ENCODE data around the gene SARDH. TPM values are rescaled to one million over a fixed set of nuclear protein-coding genes. Genes with fewer than 3 reads are reported as not detected.

The SARDH gene
- total and polyA plus RNA-seq, 12 donors, result 0.81 to 9.6 (median 3.0) TPM

GRCh38 chr9:133708246-133709014, 29.7 kb downstream of the SARDH start:
- Histone ChIP-seq H3K9me3 (replicated peaks in 1 of 3) (no peaks in the 10 kb centered on the region), H3K27me3 (no peaks in the 10 kb centered on the region), H3K4me1 (replicated peaks in 1 of 2) (no peaks in the 10 kb centered on the region), H3K4me3 (no peak overlapping the region), H3K36me3 (replicated peaks in 1 of 2) (no peaks in the 10 kb centered on the region), H3K27ac (peak overlapping the region in 1 of 5 donors; percentile 85)
- no peak for TF ChIP-seq POLR2A (IDR thresholded peaks at IDR 0.05)
- no peak for TF ChIP-seq CTCF (IDR thresholded peaks at IDR 0.05)
- WGBS, 4 donors, result 87 to 92% (median 90%) methylated on average over 16 to 30 of the region's 30 CpGs
- intact Hi-C loops (cut with DNase I), result no loop called here
- DNase-seq, result peak in 1 of 7 donors; percentile 6

GRCh38 chr9:133707763-133708245, 30.3 kb downstream of the SARDH start:
- TF ChIP-seq CTCF (IDR thresholded peaks at IDR 0.05) (no peak), POLR2A (IDR thresholded peaks at IDR 0.05) (no peak)
- H3K4me1 ChIP-seq (replicated peaks in 1 of 2), result no peaks in the 10 kb centered on the region
- DNase-seq, result peak in 1 of 7 donors; percentile 3
- intact Hi-C loops (cut with DNase I), result no loop called here
- H3K4me3 ChIP-seq, result no peak overlapping the region
- no peaks in the 10 kb centered on the region for H3K36me3 ChIP-seq (replicated peaks in 1 of 2)
- peak overlapping the region in 3 of 5 donors; percentile 38 to 85 (median 58) for H3K27ac ChIP-seq
- WGBS, 4 donors, result 78 to 88% (median 82%) methylated on average over 7 to 15 of the region's 15 CpGs
- H3K9me3 ChIP-seq (replicated peaks in 1 of 3), result no peaks in the 10 kb centered on the region
- peaks cover 4% of the 10 kb centered on the region for H3K27me3 ChIP-seq

GRCh38 chr9:133707065-133707762, 30.9 kb downstream of the SARDH start:
- H3K4me1 ChIP-seq (replicated peaks in 1 of 2), result no peaks in the 10 kb centered on the region
- TF ChIP-seq POLR2A (IDR thresholded peaks at IDR 0.05) (no peak), CTCF (IDR thresholded peaks at IDR 0.05) (no peak)
- peak in 6 of 7 donors; percentile 25 to 72 (median 46) for DNase-seq
- H3K27me3 ChIP-seq, result peaks cover 6% of the 10 kb centered on the region
- no peak overlapping the region for H3K4me3 ChIP-seq
- intact Hi-C loops (cut with DNase I), result no loop called here
- H3K9me3 ChIP-seq (replicated peaks in 1 of 3), result no peaks in the 10 kb centered on the region
- H3K36me3 ChIP-seq (replicated peaks in 1 of 2), result no peaks in the 10 kb centered on the region
- WGBS, 4 donors, result 68 to 78% (median 71%) methylated on average over 15 to 17 of the region's 17 CpGs
- H3K27ac ChIP-seq, result peak overlapping the region in 4 of 5 donors; percentile 38 to 85 (median 52)

DNA sequence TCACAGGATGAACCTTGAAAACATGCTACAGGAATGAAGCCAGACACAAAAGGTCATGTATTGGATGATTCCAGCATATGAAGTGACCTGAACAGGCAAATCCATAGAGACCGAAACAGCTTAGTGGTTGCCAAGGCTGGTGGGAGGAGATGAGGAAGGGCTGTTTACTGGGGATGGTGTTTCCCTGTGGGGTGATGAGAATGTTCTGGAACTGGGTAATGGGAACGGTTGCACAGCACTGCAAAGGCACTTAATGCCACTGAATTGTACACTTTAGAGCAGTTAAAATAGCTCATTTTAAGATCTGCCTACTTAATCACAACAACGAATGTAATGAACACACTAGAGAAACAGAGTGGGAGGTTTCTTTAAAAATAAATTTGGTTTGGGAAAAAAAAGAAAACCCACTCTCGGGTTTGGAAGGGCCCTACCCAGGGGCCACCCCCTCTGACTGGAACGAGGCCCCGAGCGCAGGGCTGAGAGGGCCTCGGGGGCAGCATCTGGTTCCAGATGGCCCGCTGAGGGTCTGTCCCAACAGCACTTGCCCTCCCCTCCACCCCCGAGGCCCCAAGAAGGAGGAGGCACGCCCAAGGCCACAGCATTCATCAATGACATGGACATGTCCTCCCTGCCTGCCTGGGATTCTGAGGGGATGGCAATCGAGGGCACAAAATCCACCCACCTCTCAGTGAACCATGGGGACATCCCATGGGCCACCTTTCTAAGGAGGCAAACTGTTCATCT, 31.7 kb downstream of the SARDH start:
- Histone ChIP-seq H3K9me3 (replicated peaks in 1 of 3) (no peaks in the 10 kb centered on the region), H3K27ac (peak overlapping the region in 3 of 5 donors; percentile 38 to 85 (median 58)), H3K4me3 (no peak overlapping the region), H3K36me3 (replicated peaks in 1 of 2) (no peaks in the 10 kb centered on the region), H3K4me1 (replicated peaks in 1 of 2) (no peaks in the 10 kb centered on the region), H3K27me3 (peaks cover 6% of the 10 kb centered on the region)
- intact Hi-C loops (cut with DNase I), result no loop called here
- DNase-seq, result no peak
- TF ChIP-seq POLR2A (IDR thresholded peaks at IDR 0.05) (no peak), CTCF (IDR thresholded peaks at IDR 0.05) (no peak)
- 53 to 66% (median 59%) methylated on average over 12 of the region's 12 CpGs for WGBS, 4 donors
